Measurements from ENCODE around the gene RPA3.

The RPA3 gene

DNA sequence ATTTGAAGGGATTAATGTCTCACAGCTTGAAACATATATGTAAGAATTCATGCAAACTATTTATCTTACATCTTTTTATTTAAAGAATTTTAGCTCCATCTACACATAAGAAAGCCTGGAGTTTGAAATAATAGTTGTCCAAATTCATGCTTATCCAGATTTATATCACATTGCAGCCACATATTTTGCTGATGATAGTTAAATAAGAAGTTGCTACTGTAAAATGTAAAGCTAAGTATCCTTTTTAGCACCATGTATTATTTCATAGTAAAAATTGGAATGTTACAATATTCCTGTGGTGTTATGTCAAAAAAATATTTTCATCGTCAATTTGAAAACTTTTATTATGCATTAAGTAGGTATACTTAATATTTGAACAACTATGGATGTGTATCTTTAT, 105.2 kb downstream of the RPA3 start:
- in situ Hi-C loops (cut with MboI; ENCODE audit: low sequenced_read_pairs) = no loop called here

DNA sequence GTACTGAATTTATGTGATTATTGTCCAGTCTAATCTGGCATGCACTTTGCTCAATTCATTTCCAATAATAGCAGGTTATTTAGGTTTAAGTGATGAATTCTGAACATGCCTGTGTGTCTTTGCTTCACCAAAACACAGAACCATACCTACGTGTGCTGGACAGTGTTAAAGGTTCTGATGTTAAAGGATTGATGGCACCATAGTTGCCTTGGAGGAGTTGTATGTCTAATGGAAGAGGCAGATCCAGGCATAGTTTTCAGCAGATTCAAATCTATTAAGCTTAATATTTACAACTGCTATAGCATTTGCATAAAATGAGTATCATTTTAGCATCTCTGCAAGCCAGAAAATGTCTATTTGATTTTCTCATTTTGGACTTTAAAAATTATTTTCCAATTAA, 105.9 kb downstream of the RPA3 start:
- in situ Hi-C loops (cut with MboI; ENCODE audit: low sequenced_read_pairs) = no loop called here

DNA sequence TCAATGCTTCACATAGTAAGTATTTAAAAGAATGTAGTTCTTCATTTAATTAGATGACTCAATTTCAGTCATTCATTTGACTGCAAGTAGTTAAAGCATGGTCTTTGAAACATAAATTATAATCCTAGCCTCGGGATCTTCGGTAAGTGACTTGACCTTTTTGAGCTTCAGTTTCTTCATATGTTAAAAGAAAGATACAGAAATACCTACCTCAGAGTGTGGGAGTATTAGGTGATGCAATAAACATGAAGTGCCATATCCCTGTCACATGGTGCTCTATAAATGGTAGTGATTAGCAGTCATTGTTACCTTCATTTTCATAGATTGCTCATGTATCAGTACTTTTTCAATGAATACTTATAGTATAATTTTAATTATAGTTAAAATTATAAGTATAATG, 109.1 kb downstream of the RPA3 start:
- in situ Hi-C loops (cut with MboI; ENCODE audit: low sequenced_read_pairs) = no loop called here

DNA sequence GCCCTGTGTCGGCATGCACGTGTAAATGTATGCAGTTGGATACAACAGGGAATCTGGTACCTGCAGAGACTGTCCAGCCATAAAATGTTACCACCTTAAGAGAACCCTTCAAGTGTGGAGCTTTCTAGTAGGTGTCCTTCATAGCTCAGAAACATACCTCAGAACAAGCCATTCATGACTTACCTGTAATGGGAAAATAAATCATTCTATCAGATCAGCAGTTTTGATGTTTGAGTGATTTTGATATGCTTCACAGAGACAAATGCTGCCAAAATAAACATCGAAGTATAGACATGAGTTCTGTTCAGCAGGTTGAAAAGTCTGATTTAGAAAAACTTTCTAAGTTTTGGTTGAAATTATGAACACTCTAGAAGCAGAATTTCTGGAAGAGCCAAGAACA, 111.4 kb downstream of the RPA3 start:
- in situ Hi-C loops (cut with MboI; ENCODE audit: low sequenced_read_pairs) = no loop called here

DNA sequence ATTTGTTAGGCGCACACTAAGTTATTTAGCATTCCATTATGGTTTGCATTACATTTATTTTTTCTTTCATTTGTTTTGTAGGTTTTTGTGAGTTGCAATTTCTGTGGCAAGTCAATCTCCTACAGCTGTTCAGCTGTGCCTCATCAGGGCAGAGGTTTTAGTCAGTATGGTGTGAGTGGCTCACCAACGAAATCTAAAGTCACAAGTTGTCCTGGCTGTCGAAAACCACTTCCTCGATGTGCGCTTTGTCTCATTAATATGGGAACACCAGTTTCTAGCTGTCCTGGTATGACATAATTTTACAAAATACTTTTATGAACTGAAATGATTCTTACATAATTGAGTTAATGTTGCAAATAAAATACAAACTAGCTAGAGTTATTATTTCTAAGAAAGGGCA, 122.2 kb downstream of the RPA3 start:
- in situ Hi-C loops (cut with MboI; ENCODE audit: low sequenced_read_pairs) = no loop called here

DNA sequence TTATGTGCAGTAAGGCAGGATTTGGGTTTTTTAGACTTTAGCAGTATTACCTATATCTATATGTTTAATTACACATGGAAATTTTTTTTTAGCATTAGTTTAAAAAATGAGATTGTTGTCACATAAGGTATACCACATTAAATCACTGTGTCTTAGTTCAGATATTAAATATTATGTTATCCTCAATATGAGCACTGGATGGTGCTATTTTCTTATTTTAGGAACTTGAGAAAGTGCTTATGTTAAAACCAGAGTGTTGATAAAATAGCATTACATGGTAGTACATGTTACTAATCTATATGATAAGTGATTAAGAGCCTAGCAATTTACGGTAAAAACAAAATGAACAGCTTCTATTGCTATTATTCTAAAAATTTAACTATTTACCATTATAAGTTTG, 123.0 kb downstream of the RPA3 start:
- in situ Hi-C loops (cut with MboI; ENCODE audit: low sequenced_read_pairs) = no loop called here

All from HL-60/S4 (cell line).